CD14-positive monocyte (primary cell): Measurements from ENCODE around the gene SMTN. TPM values are rescaled to one million over a fixed set of nuclear protein-coding genes. Genes with fewer than 3 reads are reported as not detected.

Experiments
- DNase-seq, 3 donors: peaks; one replicate each; pipeline ENCODE4 v3.0.0-alpha.2; 2011 to 2022
- H2AFZ ChIP-seq: 2 replicates; pipeline ENCODE4 v1.6.0; 2012; ENCODE audit warnings: mild to moderate bottlenecking, low read depth, low read length, inconsistent platforms; ENCODE audit not compliant: insufficient read depth, poor library complexity, severe bottlenecking
- H3K27ac ChIP-seq, 2 donors: 1 replicate in 1 of 2; 2 replicates in 1 of 2; pipeline ENCODE4 v1.5.1; 2012 to 2013; ENCODE audit warnings: low read length in 2 of 2, control low read depth in 1 of 2, inconsistent platforms in 1 of 2, low read depth in 1 of 2, mild to moderate bottlenecking in 1 of 2
- H3K27me3 ChIP-seq, 2 donors: one replicate each; pipeline versions ENCODE4 v1.6.0 to v1.6.1; 2011 to 2013; ENCODE audit warnings: low read length in 2 of 2; ENCODE audit not compliant: control insufficient read depth in 2 of 2, insufficient read depth in 2 of 2
- H3K36me3 ChIP-seq, 2 donors: replicated peaks in 1 of 2; 1 replicate in 1 of 2; 2 replicates in 1 of 2; pipeline versions ENCODE4 v1.5.1 to v1.6.1; 2012 to 2013; ENCODE audit warnings: low read length in 2 of 2, control low read depth in 1 of 2, inconsistent platforms in 1 of 2, mild to moderate bottlenecking in 1 of 2; ENCODE audit not compliant: insufficient read depth in 2 of 2, control insufficient read depth in 1 of 2
- H3K4me1 ChIP-seq, 2 donors: 1 replicate in 1 of 2; 2 replicates in 1 of 2; pipeline versions ENCODE4 v1.5.1 to v1.6.1; 2012 to 2013; ENCODE audit warnings: low read length in 2 of 2, control low read depth in 1 of 2, inconsistent platforms in 1 of 2, mild to moderate bottlenecking in 1 of 2, moderate library complexity in 1 of 2; ENCODE audit not compliant: insufficient read depth in 2 of 2, control insufficient read depth in 1 of 2
- H3K4me2 ChIP-seq: replicated peaks from 2 replicates; pipeline ENCODE3; 2012; ENCODE audit warnings: low read length, moderate library complexity, mild to moderate bottlenecking; ENCODE audit not compliant: poor library complexity, severe bottlenecking; ENCODE audit errors: extremely low read depth
- H3K4me3 ChIP-seq, 3 experiments: fragments of 200-600 bp in 1 of 3; sonication (generic) in 1 of 3; replicated peaks in 1 of 3; 1 replicate in 2 of 3; 2 replicates in 1 of 3; pipeline ENCODE4 v1.5.1; 2011 to 2013; ENCODE audit warnings: low read length in 3 of 3, mild to moderate bottlenecking in 3 of 3, control low read depth in 2 of 3, low read depth in 2 of 3, inconsistent platforms in 1 of 3, moderate library complexity in 1 of 3
- H3K79me2 ChIP-seq: 2 replicates; pipeline ENCODE4 v1.6.0; 2012; ENCODE audit warnings: mild to moderate bottlenecking, control low read depth, inconsistent platforms, low read length, moderate library complexity; ENCODE audit not compliant: insufficient read depth
- H3K9ac ChIP-seq: 2 replicates; pipeline ENCODE4 v1.6.0; 2017; ENCODE audit warnings: low read length, mild to moderate bottlenecking; ENCODE audit not compliant: insufficient read depth, poor library complexity, severe bottlenecking
- H3K9me3 ChIP-seq, 2 donors: replicated peaks in 1 of 2; 1 replicate in 1 of 2; 2 replicates in 1 of 2; pipeline versions ENCODE4 v1.5.1 to v1.6.1; 2012 to 2013; ENCODE audit warnings: low read length in 2 of 2, control low read depth in 1 of 2; ENCODE audit not compliant: control insufficient read depth in 1 of 2, insufficient read depth in 1 of 2
- H4K20me1 ChIP-seq: 2 replicates; pipeline ENCODE4 v1.6.0; 2012; ENCODE audit warnings: mild to moderate bottlenecking, low read length, control low read depth, moderate library complexity; ENCODE audit not compliant: insufficient read depth
- H3K27ac Mint-ChIP-seq, 7 donors: one replicate each; pipeline ENCODE4 v1.8.0; 2020; ENCODE audit warnings: mild to moderate bottlenecking in 7 of 7, mixed read lengths in 7 of 7, moderate library complexity in 6 of 7, inconsistent platforms in 2 of 7
- H3K27me3 Mint-ChIP-seq, 3 donors: one replicate each; pipeline ENCODE4 v1.8.0; 2021 to 2022; ENCODE audit warnings: low read depth in 3 of 3, mild to moderate bottlenecking in 3 of 3, mixed read lengths in 3 of 3, moderate library complexity in 3 of 3, inconsistent platforms in 1 of 3
- H3K36me3 Mint-ChIP-seq, 2 donors: one replicate each; pipeline ENCODE4 v1.8.0; 2020; ENCODE audit warnings: mixed read lengths in 2 of 2, inconsistent platforms in 1 of 2, mild to moderate bottlenecking in 1 of 2
- H3K4me1 Mint-ChIP-seq: one replicate; pipeline ENCODE4 v1.8.0; 2020; ENCODE audit warnings: mild to moderate bottlenecking, mixed read lengths
- H3K4me3 Mint-ChIP-seq, 2 donors: one replicate each; pipeline ENCODE4 v1.8.0; 2020; ENCODE audit warnings: mild to moderate bottlenecking in 2 of 2, mixed read lengths in 2 of 2, moderate library complexity in 1 of 2
- H3K9me3 Mint-ChIP-seq, 7 donors: one replicate each; pipeline ENCODE4 v1.8.0; 2020 to 2022; ENCODE audit warnings: mixed read lengths in 7 of 7, mild to moderate bottlenecking in 6 of 7, moderate library complexity in 6 of 7, inconsistent platforms in 2 of 7
- CTCF ChIP-seq: fragments of 200-600 bp; IDR thresholded peaks from one replicate; pipeline ENCODE4 v1.8.0; 2022; ENCODE audit warnings: antibody characterized with exemption, mild to moderate bottlenecking
- WGBS: methylation state at CpG from one replicate; pipeline ENCODE4 v1.1.5; 2013; ENCODE audit warnings: missing lambda C conversion rate; ENCODE audit not compliant: insufficient coverage; 5-methylcytosine and 5-hydroxymethylcytosine counted together
- intact Hi-C, 2 donors: fragments of 100-400 bp; cut with micrococcal nuclease; formaldehyde crosslinking; loops; one replicate each; pipeline versions ENCODE4 v1.15.0 to v1.15.1; 2023
- polyA plus RNA-seq, 3 donors: library from polyadenylated mRNA; depleted of rRNA in 1 of 3; unstranded in 2 of 3; stranded (reverse) in 1 of 3; fragments of 300-500 nt in 2 of 3; fragments of >200 nt in 1 of 3; fragmentation: Illumina TruSeq in 2 of 3; gene quantifications; 1 replicate in 2 of 3; 2 replicates in 1 of 3; pipeline ENCODE4 v1.2.3, GENCODE V29; 2012 to 2021

The SMTN gene
- polyA plus RNA-seq, 3 donors = 0.87 to 13.3 (median 0.88) TPM

DNA sequence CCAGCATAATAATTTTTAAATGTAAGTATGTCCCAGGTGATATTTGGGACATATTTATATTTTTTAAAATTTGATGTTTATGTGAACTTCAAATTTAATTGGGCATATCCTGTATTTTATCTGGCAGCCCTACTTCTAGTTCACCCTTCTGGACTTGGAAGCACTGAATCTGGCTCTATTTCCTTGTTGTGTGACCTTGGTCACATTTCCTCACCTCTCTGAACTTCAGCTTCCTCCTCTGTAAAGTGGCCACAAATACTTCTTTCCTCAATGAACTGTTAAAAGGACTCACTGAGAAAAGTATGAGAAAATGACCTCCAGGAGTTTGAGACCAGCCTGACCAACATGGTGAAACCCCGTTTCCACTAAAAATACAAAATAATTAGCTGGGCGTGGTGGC, 70.8 kb downstream of the SMTN start:
- Mint-ChIP-seq H3K36me3 (no peaks in the 10 kb centered on the region), H3K4me1 (peaks cover 6% of the 10 kb centered on the region), H3K9me3 (peaks cover 0 to 10% (median 6%) of the 10 kb centered on the region in 7 donors), H3K27me3 (peaks cover 4 to 8% (median 6%) of the 10 kb centered on the region in 3 donors), H3K4me3 (no peak overlapping the region), H3K27ac (no peak overlapping the region)
- no peak overlapping the region for H3K4me2 ChIP-seq
- H3K27me3 ChIP-seq = peaks cover 0 to 2% of the 10 kb centered on the region in 2 donors
- no peaks in the 10 kb centered on the region for H3K36me3 ChIP-seq
- H3K27ac ChIP-seq = no peak overlapping the region
- no peaks in the 10 kb centered on the region for H4K20me1 ChIP-seq
- no CpG with 5 or more reads among the region's 2 CpGs for WGBS
- no peaks in the 10 kb centered on the region for H3K79me2 ChIP-seq
- no peaks in the 10 kb centered on the region for H3K4me1 ChIP-seq
- TF ChIP-seq CTCF = no peak
- no peak overlapping the region for H2AFZ ChIP-seq
- no peak overlapping the region for H3K4me3 ChIP-seq
- H3K9me3 ChIP-seq = peaks cover 0 to 7% of the 10 kb centered on the region in 2 donors
- intact Hi-C loops = loop anchor here (10.0 kb wide), 2 partner anchors 73 to 187 kb away; partner anchors contain the start of genes MORC2 (in 1 of the 2) and TUG1 (in 1 of the 2)
- DNase-seq = no peak
- no peak overlapping the region for H3K9ac ChIP-seq

DNA sequence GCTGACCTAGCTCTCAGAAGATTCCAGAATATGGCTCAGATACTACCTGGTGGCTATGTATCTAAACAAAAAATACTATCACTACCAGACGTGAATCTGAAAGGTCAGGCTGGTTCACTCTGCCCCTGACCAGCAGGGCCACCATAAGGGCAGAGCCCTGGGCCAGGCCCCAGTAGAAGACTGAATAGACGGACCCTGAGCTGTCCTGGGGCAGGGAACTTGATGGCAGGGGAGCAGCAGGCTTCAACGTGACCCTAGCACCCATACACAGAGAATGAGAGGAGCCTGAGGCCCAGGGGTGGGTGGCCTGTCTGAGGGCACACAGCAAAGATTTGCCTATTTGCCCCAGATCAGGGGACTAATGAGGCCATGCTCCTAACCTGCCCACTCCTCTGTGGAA, 72.2 kb downstream of the SMTN start:
- H3K4me1 Mint-ChIP-seq = peaks cover 6% of the 10 kb centered on the region
- 86% methylated on average over 1 of the region's 3 CpGs for WGBS
- no peak for DNase-seq
- Histone ChIP-seq H2AFZ (no peak overlapping the region), H3K9me3 (no peaks in the 10 kb centered on the region), H3K79me2 (no peaks in the 10 kb centered on the region), H3K27ac (no peak overlapping the region), H3K4me1 (no peaks in the 10 kb centered on the region), H3K27me3 (no peaks in the 10 kb centered on the region), H3K4me3 (no peak overlapping the region), H3K9ac (no peak overlapping the region), H3K4me2 (no peak overlapping the region), H4K20me1 (no peaks in the 10 kb centered on the region), H3K36me3 (no peaks in the 10 kb centered on the region)
- no peak overlapping the region for H3K27ac Mint-ChIP-seq
- intact Hi-C loops = loop anchor here (10.0 kb wide), 2 partner anchors 71 to 189 kb away; partner anchors contain the start of genes MORC2 (in 1 of the 2) and TUG1 (in 1 of the 2)
- TF ChIP-seq CTCF = no peak
- peaks cover 0 to 2% (median 0%) of the 10 kb centered on the region in 7 donors for H3K9me3 Mint-ChIP-seq
- H3K36me3 Mint-ChIP-seq = no peaks in the 10 kb centered on the region
- no peak overlapping the region for H3K4me3 Mint-ChIP-seq
- H3K27me3 Mint-ChIP-seq = peaks cover 6 to 9% (median 8%) of the 10 kb centered on the region in 3 donors

Other genes starting within 250 kb of the SMTN start
- 1 to 10 TPM; 2.1 to 6.0 (median 2.4) TPM for gene MORC2, start 112.5 kb upstream of the SMTN start, polyA plus RNA-seq
- gene TUG1, start 112.1 kb upstream of the SMTN start, polyA plus RNA-seq = 10 to 100 TPM in 2 of 3 donors, 1 to 10 TPM in 1; 9.9 to 81.3 (median 13.9) TPM
- gene SELENOM, start 26.2 kb downstream of the SMTN start, polyA plus RNA-seq = 1 to 10 TPM; 3.2 to 7.6 (median 3.4) TPM
- under 1 TPM in 1 of 3 donors, not detected in 2; 0.03 TPM for gene INPP5J, start 41.6 kb downstream of the SMTN start, polyA plus RNA-seq
- gene PLA2G3, start 59.2 kb downstream of the SMTN start, polyA plus RNA-seq = not detected
- 10 to 100 TPM; 16.0 to 26.5 (median 26.1) TPM for gene RNF185, start 78.9 kb downstream of the SMTN start, polyA plus RNA-seq
- 10 to 100 TPM in 2 of 3 donors, 1 to 10 TPM in 1; 5.5 to 14.2 (median 10.1) TPM for gene LIMK2, start 131.0 kb downstream of the SMTN start, polyA plus RNA-seq
- gene PIK3IP1, start 211.2 kb downstream of the SMTN start, polyA plus RNA-seq = 10 to 100 TPM; 21.8 to 37.3 (median 21.9) TPM